ENCODE measurements around the gene LIN28B. TPM values are rescaled to one million over a fixed set of nuclear protein-coding genes. Genes with fewer than 3 reads are reported as not detected.

The LIN28B gene
- polyA plus RNA-seq, 1 donor from 2014 or later: 19.1 TPM

GRCh38 chr6:105029581-105029980 lies 72.7 kb downstream of the LIN28B start:
- Histone ChIP-seq H3K9me2 (ENCODE audit: insufficient read depth, low read length) (no peaks in the 10 kb centered on the region), H3K79me2 (replicated peaks; ENCODE audit: insufficient read depth, low read length) (peaks cover 29% of the 10 kb centered on the region), H3K36me3 (ENCODE audit: insufficient read depth, low read length) (peaks cover 8% of the 10 kb centered on the region), H3K4me3 (ENCODE audit: low read length) (no peak overlapping the region), H3K9me3 (ENCODE audit: low read length) (no peaks in the 10 kb centered on the region), H3K4me2 (ENCODE audit: low read length) (no peak overlapping the region), H4K20me1 (ENCODE audit: insufficient read depth) (no peaks in the 10 kb centered on the region), H3K27ac (ENCODE audit: low read length) (no peak overlapping the region), H3K9ac (ENCODE audit: low read length) (no peak overlapping the region), H2AFZ (ENCODE audit: low read depth, low read length) (no peak overlapping the region), H3F3A (ENCODE audit: insufficient read depth, low read length, poor library complexity, severe bottlenecking) (no peaks in the 10 kb centered on the region), H3K27me3 (ENCODE audit: insufficient read depth, low read depth, low read length) (no peaks in the 10 kb centered on the region)
- no peak for TF ChIP-seq SMC3 (conservative IDR thresholded peaks at IDR 0.05; ENCODE audit: poor library complexity)

- no peak overlapping the region for H3K9ac ChIP-seq (ENCODE audit: low read length)
- TF ChIP-seq POLR2AphosphoS5 (IDR thresholded peaks at IDR 0.05) (no peak), EZH2 (IDR thresholded peaks at IDR 0.05; ENCODE audit: borderline replicate concordance, insufficient read depth, low read length, poor library complexity, severe bottlenecking) (no peak), RAD21 (conservative IDR thresholded peaks at IDR 0.05) (no peak), SMC3 (conservative IDR thresholded peaks at IDR 0.05; ENCODE audit: poor library complexity) (no peak), MXI1 (conservative IDR thresholded peaks at IDR 0.05; ENCODE audit: poor library complexity, severe bottlenecking) (no peak), EP300 (conservative IDR thresholded peaks at IDR 0.05; ENCODE audit: poor library complexity, severe bottlenecking) (no peak)
- TF ChIP-seq, protein P1, sequence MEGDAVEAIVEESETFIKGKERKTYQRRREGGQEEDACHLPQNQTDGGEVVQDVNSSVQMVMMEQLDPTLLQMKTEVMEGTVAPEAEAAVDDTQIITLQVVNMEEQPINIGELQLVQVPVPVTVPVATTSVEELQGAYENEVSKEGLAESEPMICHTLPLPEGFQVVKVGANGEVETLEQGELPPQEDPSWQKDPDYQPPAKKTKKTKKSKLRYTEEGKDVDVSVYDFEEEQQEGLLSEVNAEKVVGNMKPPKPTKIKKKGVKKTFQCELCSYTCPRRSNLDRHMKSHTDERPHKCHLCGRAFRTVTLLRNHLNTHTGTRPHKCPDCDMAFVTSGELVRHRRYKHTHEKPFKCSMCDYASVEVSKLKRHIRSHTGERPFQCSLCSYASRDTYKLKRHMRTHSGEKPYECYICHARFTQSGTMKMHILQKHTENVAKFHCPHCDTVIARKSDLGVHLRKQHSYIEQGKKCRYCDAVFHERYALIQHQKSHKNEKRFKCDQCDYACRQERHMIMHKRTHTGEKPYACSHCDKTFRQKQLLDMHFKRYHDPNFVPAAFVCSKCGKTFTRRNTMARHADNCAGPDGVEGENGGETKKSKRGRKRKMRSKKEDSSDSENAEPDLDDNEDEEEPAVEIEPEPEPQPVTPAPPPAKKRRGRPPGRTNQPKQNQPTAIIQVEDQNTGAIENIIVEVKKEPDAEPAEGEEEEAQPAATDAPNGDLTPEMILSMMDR (IDR thresholded peaks at IDR 0.05; ENCODE audit: poor library complexity, severe bottlenecking): no peak
- H3F3A ChIP-seq (ENCODE audit: insufficient read depth, low read length, poor library complexity, severe bottlenecking): no peaks in the 10 kb centered on the region
- no peaks in the 10 kb centered on the region for H3K9me2 ChIP-seq (ENCODE audit: insufficient read depth, low read length)
- no peak overlapping the region for H3K27ac ChIP-seq (ENCODE audit: low read length)
- H3K4me2 ChIP-seq (ENCODE audit: low read length): no peak overlapping the region
- H3K9me3 ChIP-seq (ENCODE audit: low read length): no peaks in the 10 kb centered on the region
- H4K20me1 ChIP-seq (ENCODE audit: insufficient read depth): no peaks in the 10 kb centered on the region
- H3K27me3 ChIP-seq (ENCODE audit: insufficient read depth, low read depth, low read length): no peaks in the 10 kb centered on the region
- no peaks in the 10 kb centered on the region for H3K36me3 ChIP-seq (ENCODE audit: insufficient read depth, low read length)
- H2AFZ ChIP-seq (ENCODE audit: low read depth, low read length): no peak overlapping the region
- peaks cover 30% of the 10 kb centered on the region for H3K79me2 ChIP-seq (replicated peaks; ENCODE audit: insufficient read depth, low read length)
- no peak overlapping the region for H3K4me3 ChIP-seq (ENCODE audit: low read length)
These were observed 77.6 kb downstream of the LIN28B start for GRCh38 chr6:105034470-105034869.

DNA sequence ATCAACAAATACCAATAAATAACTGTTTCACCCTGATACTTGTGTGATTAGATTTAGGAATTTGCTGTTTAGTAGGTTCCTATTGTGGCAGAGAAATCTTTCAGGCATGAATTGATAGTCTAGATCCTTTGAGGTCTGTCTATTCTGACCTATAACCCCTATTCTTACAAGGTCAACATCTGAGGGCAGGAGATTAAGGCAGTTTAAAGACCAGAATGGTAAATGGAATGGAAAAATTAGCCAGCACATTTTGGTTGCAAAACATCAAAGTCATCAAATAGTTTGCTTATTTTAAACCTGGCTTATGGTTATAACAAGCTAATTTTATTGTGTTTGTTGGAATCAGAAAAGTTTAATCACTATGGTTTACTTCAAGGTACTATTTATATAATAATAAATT lies 78.4 kb downstream of the LIN28B start:
- Histone ChIP-seq H3K79me2 (replicated peaks; ENCODE audit: insufficient read depth, low read length) (peaks cover 32% of the 10 kb centered on the region), H3K9me2 (ENCODE audit: insufficient read depth, low read length) (no peaks in the 10 kb centered on the region), H3F3A (ENCODE audit: insufficient read depth, low read length, poor library complexity, severe bottlenecking) (no peaks in the 10 kb centered on the region), H3K9ac (ENCODE audit: low read length) (no peak overlapping the region), H2AFZ (ENCODE audit: low read depth, low read length) (no peak overlapping the region), H3K4me3 (ENCODE audit: low read length) (no peak overlapping the region), H3K4me2 (ENCODE audit: low read length) (no peak overlapping the region), H3K27me3 (ENCODE audit: insufficient read depth, low read depth, low read length) (no peaks in the 10 kb centered on the region), H3K36me3 (ENCODE audit: insufficient read depth, low read length) (no peaks in the 10 kb centered on the region), H3K9me3 (ENCODE audit: low read length) (no peaks in the 10 kb centered on the region), H3K27ac (ENCODE audit: low read length) (no peak overlapping the region), H4K20me1 (ENCODE audit: insufficient read depth) (no peaks in the 10 kb centered on the region)
- TF ChIP-seq, protein P1 (IDR thresholded peaks at IDR 0.05; ENCODE audit: poor library complexity, severe bottlenecking): no peak
- no peak for TF ChIP-seq SMC3 (conservative IDR thresholded peaks at IDR 0.05; ENCODE audit: poor library complexity)
- no peak for TF ChIP-seq EZH2 (IDR thresholded peaks at IDR 0.05; ENCODE audit: borderline replicate concordance, insufficient read depth, low read length, poor library complexity, severe bottlenecking)
- no peak for TF ChIP-seq TAF1 (IDR thresholded peaks at IDR 0.05; ENCODE audit: low read depth)
- no peak for TF ChIP-seq EP300 (conservative IDR thresholded peaks at IDR 0.05; ENCODE audit: poor library complexity, severe bottlenecking)
- no peak for TF ChIP-seq POLR2AphosphoS5 (IDR thresholded peaks at IDR 0.05)

Measured in neural cell (in vitro differentiated cells).